K562 (cell line): ENCODE data around the gene GZF1. TPM values are rescaled to one million over a fixed set of nuclear protein-coding genes. Genes with fewer than 3 reads are reported as not detected.

Experiments used
- CTCF ChIP-seq, 3 experiments: IDR thresholded peaks in 2 of 3; conservative IDR thresholded peaks in 1 of 3; 2 replicates each; pipeline ENCODE4 v1.5.1; 2011 to 2012; ENCODE audit warnings: low read length in 3 of 3, mild to moderate bottlenecking in 3 of 3, control low read depth in 2 of 3, improper control_type of control experiment in 1 of 3, inconsistent platforms in 1 of 3, low read depth in 1 of 3, mixed read lengths in 1 of 3, moderate library complexity in 1 of 3; ENCODE audit not compliant: insufficient read depth in 2 of 3
- CXXC5 ChIP-seq: fragments of 250-450 bp; sonication (Bioruptor Pico); IDR thresholded peaks from 2 replicates; pipeline ENCODE4 v1.8.0; 2022; ENCODE audit warnings: inconsistent platforms, mild to moderate bottlenecking, moderate library complexity
- FOXM1 ChIP-seq, 2 experiments: fragments of 450-650 bp in 1 of 2; sonication (generic) in 1 of 2; formaldehyde crosslinking in 1 of 2; IDR thresholded peaks; 2 replicates each; pipeline versions ENCODE4 v1.6.1 to v1.9.0; 2017 to 2022; ENCODE audit warnings: low read depth in 2 of 2, mild to moderate bottlenecking in 2 of 2, missing genetic modification reagents in 1 of 2, moderate library complexity in 1 of 2
- KDM5B ChIP-seq: fragments of 200-600 bp; sonication (generic); IDR thresholded peaks from 2 replicates; pipeline ENCODE4 v1.6.1; 2012; ENCODE audit warnings: low read depth, mild to moderate bottlenecking, moderate library complexity, low read length, control low read depth, inconsistent platforms; ENCODE audit not compliant: insufficient replicate concordance
- MYBL2 ChIP-seq, 2 experiments: fragments of 450-650 bp in 1 of 2; sonication (generic) in 1 of 2; formaldehyde crosslinking in 1 of 2; IDR thresholded peaks; 2 replicates each; pipeline versions ENCODE4 v1.6.1 to v1.8.1; 2017 to 2022; ENCODE audit warnings: borderline replicate concordance in 1 of 2, inconsistent platforms in 1 of 2, low read depth in 1 of 2, mild to moderate bottlenecking in 1 of 2, missing genetic modification reagents in 1 of 2, moderate library complexity in 1 of 2
- MYC ChIP-seq, 2 experiments: fragments of 250-450 bp in 1 of 2; sonication (Bioruptor Pico) in 1 of 2; IDR thresholded peaks; 2 replicates each; pipeline versions ENCODE4 v1.5.1 to v1.6.1; 2012 to 2021; ENCODE audit warnings: low read depth in 2 of 2, borderline replicate concordance in 1 of 2, improper control_type of control experiment in 1 of 2, low read length in 1 of 2, mild to moderate bottlenecking in 1 of 2, moderate library complexity in 1 of 2
- NFIC ChIP-seq: fragments of 450-650 bp; IDR thresholded peaks from 2 replicates; pipeline ENCODE4 v1.6.1; 2017; ENCODE audit warnings: mild to moderate bottlenecking, inconsistent platforms
- NR2C1 ChIP-seq, 2 experiments: fragments of 450-650 bp; IDR thresholded peaks; 2 replicates each; pipeline ENCODE4 v1.6.1; 2017; ENCODE audit warnings: mild to moderate bottlenecking in 2 of 2, antibody characterized with exemption in 1 of 2, inconsistent platforms in 1 of 2, missing compliant biosample characterization in 1 of 2, missing genetic modification characterization in 1 of 2
- NR2C2 ChIP-seq, 2 experiments: fragments of 200-800 bp in 1 of 2; sonication (Bioruptor generic) in 1 of 2; sonication (generic) in 1 of 2; formaldehyde crosslinking in 1 of 2; IDR thresholded peaks; 2 replicates each; pipeline versions ENCODE4 v1.6.1 to v1.8.0; 2016 to 2022; ENCODE audit warnings: mild to moderate bottlenecking in 1 of 2, missing compliant biosample characterization in 1 of 2, missing genetic modification characterization in 1 of 2, missing genetic modification reagents in 1 of 2
- PURB ChIP-seq: sonication (generic); formaldehyde crosslinking; IDR thresholded peaks from 2 replicates; pipeline ENCODE4 v1.9.0; 2021; ENCODE audit warnings: low read depth, mild to moderate bottlenecking, missing genetic modification reagents
- SAP30 ChIP-seq: fragments of 200-600 bp; sonication (generic); IDR thresholded peaks from 2 replicates; pipeline ENCODE4 v1.6.1; 2012; ENCODE audit warnings: borderline replicate concordance, low read depth, mild to moderate bottlenecking, moderate library complexity, low read length, control low read depth, inconsistent platforms; ENCODE audit not compliant: insufficient read depth, poor library complexity, severe bottlenecking
- SMARCC2 ChIP-seq: fragments of 450-650 bp; IDR thresholded peaks from 2 replicates; pipeline ENCODE4 v1.6.1; 2017; ENCODE audit warnings: antibody characterized with exemption, moderate library complexity, mild to moderate bottlenecking, low read depth
- TEAD4 ChIP-seq, 2 experiments: sonication (generic) in 1 of 2; formaldehyde crosslinking in 1 of 2; IDR thresholded peaks; 2 replicates each; pipeline versions ENCODE4 v1.6.1 to v1.8.0; 2012 to 2022; ENCODE audit warnings: borderline replicate concordance in 1 of 2, inconsistent platforms in 1 of 2, low read length in 1 of 2, mild to moderate bottlenecking in 1 of 2, missing genetic modification reagents in 1 of 2
- ZBTB7A ChIP-seq: IDR thresholded peaks from 2 replicates; pipeline ENCODE4 v1.6.1; 2011; ENCODE audit warnings: low read depth, mild to moderate bottlenecking, low read length, moderate library complexity, borderline replicate concordance; ENCODE audit not compliant: control insufficient read depth
- ZFP91 ChIP-seq: sonication (generic); formaldehyde crosslinking; IDR thresholded peaks from 2 replicates; pipeline ENCODE4 v1.8.0; 2022; ENCODE audit warnings: mild to moderate bottlenecking, missing genetic modification reagents
- ZNF740 ChIP-seq, 3 experiments: fragments of 200-800 bp in 1 of 3; sonication (Bioruptor generic) in 1 of 3; sonication (generic) in 1 of 3; formaldehyde crosslinking in 1 of 3; IDR thresholded peaks; 2 replicates each; pipeline versions ENCODE4 v1.6.1 to v1.8.0; 2016 to 2022; ENCODE audit warnings: mild to moderate bottlenecking in 2 of 3, missing compliant biosample characterization in 2 of 3, missing genetic modification characterization in 2 of 3, missing genetic modification reagents in 1 of 3
- polyA plus RNA-seq, 8 experiments: library from polyadenylated mRNA; depleted of rRNA in 4 of 8; stranded (reverse) in 5 of 8; unstranded in 3 of 8; fragments of >200 nt; fragmentation: Nextera tagmentation in 2 of 8; fragmentation: Illumina TruSeq in 1 of 8; extraction: Ambion mirVana in 2 of 8; extraction: Trizol in 1 of 8; gene quantifications; 2 replicates each; pipeline versions ENCODE4 v1.2.1 to v1.2.3, GENCODE V29; 2011 to 2014; ENCODE audit warnings: inconsistent platforms in 1 of 8, missing spikeins in 1 of 8
- total RNA-seq, 7 experiments: library from RNA; depleted of rRNA in 6 of 7; stranded (reverse); fragments of >200 nt in 6 of 7; fragmentation: Illumina TruSeq in 2 of 7; extraction: Trizol in 2 of 7; gene quantifications; 2 replicates each; pipeline versions ENCODE4 v1.2.1 to v1.2.3, GENCODE V29; 2011 to 2021; ENCODE audit warnings: low replicate concordance in 1 of 7

The GZF1 gene
- total and polyA plus RNA-seq, 9 of the 15 experiments (the other 6 are each of a cell fraction or from before 2014, with no cell fraction given): 1.2 to 15.7 (median 7.4) TPM

- no peak for TF ChIP-seq MYC (IDR thresholded peaks at IDR 0.05; ENCODE audit: low read depth, low read length)
- TF ChIP-seq MYC (CRISPR knock-in tag; IDR thresholded peaks at IDR 0.05; ENCODE audit: borderline replicate concordance, low read depth): 0 out of 2 replicates have a peak, but pooled peaks have one; percentile 31
- TF ChIP-seq FOXM1 (IDR thresholded peaks at IDR 0.05; ENCODE audit: low read depth): no peak
- TF ChIP-seq FOXM1 (CRISPR knock-in tag; IDR thresholded peaks at IDR 0.05; ENCODE audit: low read depth): no peak
- TF ChIP-seq CTCF (IDR thresholded peaks at IDR 0.05 in 2 of 3, conservative IDR thresholded peaks at IDR 0.05 in 1 of 3; ENCODE audit: insufficient read depth in 2 of 3, low read depth in 1 of 3, low read length in 3 of 3): peak; percentile 15 to 47 (median 17); a peak in 3 of 6 replicates
- TF ChIP-seq NFIC: peak; percentile 38; the same call in 1 of the 2 replicates
- no peak for TF ChIP-seq TEAD4 (IDR thresholded peaks at IDR 0.05; ENCODE audit: low read length)
- TF ChIP-seq TEAD4 (CRISPR knock-in tag; IDR thresholded peaks at IDR 0.05; ENCODE audit: borderline replicate concordance): no peak
- TF ChIP-seq NR2C2 (CRISPR knock-in tag; IDR thresholded peaks at IDR 0.05): no peak
- peak; percentile 74 for TF ChIP-seq NR2C2 (tag; IDR thresholded peaks at IDR 0.05)
- TF ChIP-seq MYBL2 (IDR thresholded peaks at IDR 0.05; ENCODE audit: low read depth): no peak
- TF ChIP-seq MYBL2 (CRISPR knock-in tag; IDR thresholded peaks at IDR 0.05; ENCODE audit: borderline replicate concordance): no peak
- no peak for TF ChIP-seq SMARCC2
- peak; percentile 54; the same call in 1 of the 2 replicates for TF ChIP-seq CXXC5 (CRISPR knock-in tag)
- no peak for TF ChIP-seq ZNF740 (CRISPR knock-in tag; IDR thresholded peaks at IDR 0.05)
- peak in 1 of 2 experiments; percentile 47; a peak in 1 of 4 replicates for TF ChIP-seq ZNF740 (tag; IDR thresholded peaks at IDR 0.05)
- peak; percentile 68 for TF ChIP-seq KDM5B
- no peak for TF ChIP-seq ZFP91 (CRISPR knock-in tag)
- no peak for TF ChIP-seq SAP30
- no peak for TF ChIP-seq NR2C1 (IDR thresholded peaks at IDR 0.05)
- 0 out of 2 replicates have a peak, but pooled peaks have one; percentile 37 for TF ChIP-seq NR2C1 (tag; IDR thresholded peaks at IDR 0.05)
- peak; percentile 87 for TF ChIP-seq ZBTB7A
- no peak for TF ChIP-seq PURB (CRISPR knock-in tag)
These were observed 59.3 kb downstream of the GZF1 start, which contains the start of gene NAPB (continued) for GRCh38 chr20:23420943-23421931.
